Breast epithelium (tissue), 3 donors: ENCODE data around the gene COL17A1.

Experiments
- CTCF ChIP-seq, 3 donors: fragments of 450-650 bp; IDR thresholded peaks; one replicate each; pipeline ENCODE4 v1.5.1; 2016 to 2017; ENCODE audit warnings: antibody characterized with exemption in 3 of 3, mild to moderate bottlenecking in 3 of 3, moderate library complexity in 3 of 3
- POLR2A ChIP-seq: fragments of 450-650 bp; IDR thresholded peaks from one replicate; pipeline ENCODE4 v1.6.1; 2016; ENCODE audit warnings: antibody characterized with exemption, mild to moderate bottlenecking, moderate library complexity
- POLR2AphosphoS5 ChIP-seq, 3 donors: sonication (generic); formaldehyde crosslinking; IDR thresholded peaks; one replicate each; pipeline ENCODE4 v1.6.1; 2017; ENCODE audit warnings: antibody characterized with exemption in 3 of 3

- TF ChIP-seq CTCF (IDR thresholded peaks at IDR 0.05) (no peak), POLR2A (no peak), POLR2AphosphoS5 (IDR thresholded peaks at IDR 0.05) (no peak)
Observed at GRCh38 chr10:104016661-104017060, 69.0 kb downstream of the COL17A1 start.
